GM19240 (cell line): Measurements from ENCODE around the gene WRAP53.

Experiments
- DNase-seq: peaks from one replicate; pipeline ENCODE4 v3.0.0; 2011; ENCODE audit warnings: low spot score; ENCODE audit not compliant: insufficient read length

The WRAP53 gene

DNA sequence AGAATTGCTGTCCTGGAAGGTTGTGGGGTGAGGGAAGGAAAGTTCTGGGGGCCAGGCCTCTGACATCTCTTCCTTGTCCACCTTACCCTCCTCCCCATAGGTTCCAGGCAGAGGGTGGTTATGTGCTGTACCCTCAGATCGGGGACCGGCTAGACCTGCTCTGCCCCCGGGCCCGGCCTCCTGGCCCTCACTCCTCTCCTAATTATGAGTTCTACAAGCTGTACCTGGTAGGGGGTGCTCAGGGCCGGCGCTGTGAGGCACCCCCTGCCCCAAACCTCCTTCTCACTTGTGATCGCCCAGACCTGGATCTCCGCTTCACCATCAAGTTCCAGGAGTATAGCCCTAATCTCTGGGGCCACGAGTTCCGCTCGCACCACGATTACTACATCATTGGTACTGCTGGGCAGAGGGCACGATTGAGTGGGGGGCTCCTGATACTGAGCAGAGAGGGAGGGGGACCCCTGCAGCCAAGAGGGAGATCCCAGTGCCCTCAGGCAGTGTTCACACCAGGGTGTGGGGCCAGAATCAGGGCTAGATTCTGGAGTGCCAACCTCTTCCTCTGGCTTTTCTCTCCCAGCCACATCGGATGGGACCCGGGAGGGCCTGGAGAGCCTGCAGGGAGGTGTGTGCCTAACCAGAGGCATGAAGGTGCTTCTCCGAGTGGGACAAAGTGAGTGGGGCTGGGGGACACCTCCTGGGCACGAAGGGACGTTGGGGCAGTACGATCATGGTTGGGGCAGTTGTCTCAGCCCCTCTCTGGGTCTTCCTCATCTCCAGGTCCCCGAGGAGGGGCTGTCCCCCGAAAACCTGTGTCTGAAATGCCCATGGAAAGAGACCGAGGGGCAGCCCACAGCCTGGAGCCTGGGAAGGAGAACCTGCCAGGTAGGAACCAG, 19.8 kb downstream of the WRAP53 start:
- DNase-seq: no peak

GRCh38 chr17:7709031-7709430, 20.8 kb downstream of the WRAP53 start:
- no peak for DNase-seq

DNA sequence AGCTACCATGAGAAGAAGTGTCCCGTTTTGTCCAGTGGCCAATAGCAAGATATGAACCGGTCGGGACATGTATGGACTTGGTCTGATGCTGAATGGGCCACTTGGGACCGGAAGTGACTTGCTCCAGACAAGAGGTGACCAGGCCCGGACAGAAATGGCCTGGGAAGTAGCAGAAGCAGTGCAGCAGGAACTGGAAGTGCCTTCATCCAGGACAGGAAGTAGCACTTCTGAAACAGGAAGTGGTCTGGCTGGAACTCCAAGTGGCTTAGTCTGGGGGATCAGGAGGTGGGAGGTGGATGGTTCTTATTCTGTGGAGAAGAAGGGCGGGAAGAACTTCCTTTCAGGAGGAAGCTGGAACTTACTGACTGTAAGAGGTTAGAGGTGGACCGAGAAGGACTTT, 22.0 kb downstream of the WRAP53 start:
- no peak for DNase-seq

GRCh38 chr17:7711051-7711755, 22.9 kb downstream of the WRAP53 start:
- no peak for DNase-seq

DNA sequence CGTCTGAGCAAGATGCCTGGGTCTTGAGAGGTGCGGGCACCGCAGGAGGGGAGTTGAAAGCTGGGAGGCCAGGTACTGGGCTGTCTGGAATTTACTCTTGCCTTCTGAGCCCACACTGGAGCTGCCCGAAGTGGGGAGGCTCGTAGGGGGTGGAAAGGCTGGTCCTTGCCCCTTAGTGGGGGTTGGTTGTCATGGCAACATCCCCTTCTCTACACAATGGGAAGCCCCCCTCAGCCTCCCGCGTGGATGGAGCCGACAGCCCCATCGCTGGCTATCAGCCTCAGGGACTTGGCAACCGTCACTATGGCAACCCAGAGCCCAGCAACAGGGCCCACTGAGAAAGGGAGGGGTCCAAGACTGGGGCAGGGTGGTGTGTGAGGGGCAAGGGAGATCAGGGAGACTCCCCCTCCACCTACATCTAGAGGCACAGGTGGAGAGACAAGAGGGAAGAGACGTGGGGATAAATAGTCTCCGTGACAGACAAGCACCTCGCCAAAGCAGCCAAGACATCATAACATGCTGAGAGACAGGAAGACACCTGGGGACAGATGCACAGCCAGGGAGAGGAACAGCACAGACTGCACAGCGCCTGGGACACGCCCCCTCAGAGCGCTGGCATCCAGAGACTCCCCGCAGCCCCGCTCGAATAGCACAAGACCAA, 24.0 kb downstream of the WRAP53 start:
- no peak for DNase-seq

GRCh38 chr17:7713782-7714181, 25.5 kb downstream of the WRAP53 start:
- no peak for DNase-seq

- DNase-seq: no peak
Observed at GRCh38 chr17:7714721-7715594, 26.7 kb downstream of the WRAP53 start.

- no peak for DNase-seq
Observed at GRCh38 chr17:7715936-7716886, 27.9 kb downstream of the WRAP53 start.

DNA sequence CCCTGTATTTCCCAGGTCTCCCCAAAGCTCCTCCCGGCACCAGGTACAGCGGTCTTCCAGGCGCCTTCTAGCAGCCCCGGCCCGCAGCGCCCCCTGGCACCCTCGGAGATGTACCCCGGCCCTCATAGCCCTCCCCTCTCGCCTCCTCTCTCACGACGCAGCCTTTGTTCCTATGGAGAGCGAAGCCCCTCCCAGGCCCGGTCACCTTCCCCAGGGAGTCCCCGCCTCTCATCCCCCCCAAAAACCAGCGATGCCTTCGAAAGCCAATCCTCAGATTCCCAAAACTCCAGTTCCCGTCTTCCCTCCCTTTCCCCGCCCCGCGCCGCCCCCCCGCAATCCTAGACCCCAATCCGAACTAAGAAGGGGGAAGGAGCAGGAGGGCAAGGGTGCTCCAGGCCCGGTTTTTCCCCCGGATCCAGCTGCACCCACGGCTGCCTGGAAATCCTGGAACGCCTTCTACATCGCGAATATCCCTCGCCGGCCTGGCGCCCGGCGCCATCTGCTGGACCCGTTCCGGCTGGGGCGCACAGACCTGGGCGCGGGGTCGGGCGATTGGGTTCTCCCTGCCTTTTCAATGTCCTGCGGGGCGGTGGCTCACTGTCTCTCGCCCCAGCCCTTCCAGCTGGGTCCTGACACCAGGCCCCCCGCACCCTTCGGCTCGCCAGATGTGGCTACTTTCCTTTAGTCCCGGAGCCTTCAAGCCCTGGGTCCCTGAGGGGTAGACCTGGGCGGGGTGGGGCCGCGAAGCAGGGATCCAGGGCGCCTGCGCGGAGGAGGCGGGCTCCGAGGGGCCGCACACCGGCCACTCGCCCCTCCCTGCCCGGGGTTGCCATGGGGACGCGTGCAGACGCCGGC, 28.9 kb downstream of the WRAP53 start, which contains the start of gene DNAH2:
TSS of gene DNAH2 (plus strand) at position 844 of the 855 bp plus-strand sequence. CDS start 1,991 bp downstream, outside the sequence.
- no peak for DNase-seq

DNA sequence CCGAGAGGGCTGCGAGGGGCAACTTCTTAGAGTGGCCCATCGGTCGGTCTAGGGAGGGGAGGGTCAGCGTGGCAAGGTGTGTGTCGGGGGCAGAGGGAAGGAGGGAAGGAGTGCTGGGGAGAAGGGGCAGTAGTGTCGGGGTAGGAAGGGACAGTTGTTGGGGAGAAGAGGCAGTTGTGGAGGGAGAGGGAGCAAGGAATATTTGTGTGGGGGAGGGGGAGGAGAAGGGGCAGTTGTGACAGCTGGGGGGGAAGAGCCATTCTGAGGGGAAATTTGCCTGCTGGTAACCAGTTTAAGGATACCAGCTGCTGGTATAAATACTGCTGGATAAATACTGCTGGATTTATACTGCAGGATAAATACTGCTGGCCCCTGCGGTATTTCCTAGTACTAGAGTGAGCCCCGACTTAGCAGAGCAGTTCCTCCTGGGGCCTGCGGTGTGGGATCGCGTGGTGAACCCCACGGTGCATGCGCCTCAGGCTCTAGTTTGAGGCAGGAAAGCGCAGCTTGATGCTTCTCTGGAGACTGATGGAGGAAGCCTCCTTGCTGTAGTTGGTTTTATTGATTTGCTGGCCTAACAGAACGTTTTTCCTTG, 29.6 kb downstream of the WRAP53 start:
- DNase-seq: no peak

- DNase-seq: no peak
Observed at GRCh38 chr17:7719661-7720060, 31.4 kb downstream of the WRAP53 start.

DNA sequence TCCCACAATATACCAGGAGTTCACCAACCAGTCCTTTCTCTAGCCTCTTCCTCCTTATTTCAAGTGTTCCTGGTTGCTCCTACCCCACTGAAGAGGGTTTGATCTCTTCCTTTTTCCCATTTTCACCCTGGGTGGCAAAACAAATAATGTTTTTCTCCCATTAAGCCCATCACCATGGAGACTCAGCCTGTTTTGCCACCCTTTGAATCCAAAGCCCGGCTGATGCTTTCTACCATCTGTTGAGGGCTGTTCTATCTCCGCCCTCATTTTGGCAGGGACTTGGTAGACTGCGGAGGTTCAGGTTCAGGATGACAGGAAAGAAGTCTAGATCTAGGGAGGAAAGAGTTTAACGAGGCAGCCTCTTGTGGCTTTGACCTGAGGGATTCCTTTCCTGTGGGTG, 31.8 kb downstream of the WRAP53 start:
- no peak for DNase-seq

- DNase-seq: no peak
Observed at GRCh38 chr17:7721612-7722011, 33.3 kb downstream of the WRAP53 start.

DNA sequence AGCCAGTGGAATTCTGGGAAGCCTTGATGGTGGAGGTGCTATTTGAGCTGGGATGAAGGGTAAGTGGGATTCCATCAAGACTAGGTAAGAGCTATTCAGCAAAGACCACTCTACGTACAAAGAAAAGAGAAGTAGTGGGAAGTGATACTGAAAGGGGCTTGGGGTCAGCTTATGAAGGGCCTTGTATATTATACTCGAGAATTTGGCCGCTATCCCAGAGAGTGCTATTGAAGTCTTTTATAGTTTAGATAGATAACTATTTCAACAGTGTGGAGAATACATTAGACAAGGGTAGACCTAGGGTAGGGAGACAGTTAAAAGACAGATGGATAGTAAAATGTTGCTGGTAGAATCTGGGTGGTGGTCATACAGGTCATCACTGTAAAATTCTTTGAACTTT, 39.6 kb downstream of the WRAP53 start:
- DNase-seq: no peak

DNA sequence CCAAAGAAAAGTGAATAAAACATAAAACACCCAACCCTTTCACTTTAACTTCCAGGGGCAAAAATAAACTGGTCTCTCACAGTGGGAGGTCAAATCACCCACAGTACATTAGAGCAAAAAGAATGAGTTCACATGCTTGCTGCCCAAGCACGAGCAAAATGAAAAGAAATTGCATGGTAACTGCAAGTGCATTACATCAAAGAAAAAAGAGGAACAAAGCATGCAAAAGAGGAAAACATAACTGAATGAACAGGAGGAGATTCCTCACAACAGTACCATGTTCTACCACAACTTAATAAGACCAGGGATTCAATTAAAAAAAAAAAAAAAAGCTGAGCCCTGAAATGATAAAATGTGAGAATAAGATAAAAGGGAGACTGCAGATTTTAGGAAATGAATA, 41.5 kb downstream of the WRAP53 start:
- no peak for DNase-seq

DNA sequence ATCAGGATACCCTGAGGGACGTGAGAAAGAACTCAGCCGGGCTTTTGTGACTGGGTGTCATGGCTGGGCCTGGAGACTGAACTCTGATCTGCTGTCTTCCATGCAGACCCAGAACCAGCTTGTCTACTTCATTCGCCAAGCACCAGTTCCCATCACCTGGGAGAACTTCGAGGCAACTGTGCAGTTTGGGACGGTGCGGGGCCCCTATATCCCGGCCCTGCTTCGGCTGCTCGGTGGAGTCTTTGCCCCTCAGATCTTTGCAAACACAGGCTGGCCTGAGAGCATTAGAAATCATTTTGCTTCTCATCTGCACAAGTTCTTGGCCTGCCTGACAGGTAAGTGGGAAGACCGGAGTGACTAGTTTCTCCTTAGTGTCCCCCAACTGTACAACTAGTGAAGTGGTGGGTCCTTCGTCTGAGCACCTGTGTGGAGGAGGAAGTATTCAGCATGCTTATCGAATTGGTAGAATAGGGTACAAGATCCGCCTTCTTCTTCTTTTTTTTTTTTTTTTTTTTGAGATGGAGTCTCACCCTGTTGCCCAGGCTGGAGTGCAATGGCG, 44.8 kb downstream of the WRAP53 start:
- no peak for DNase-seq

DNA sequence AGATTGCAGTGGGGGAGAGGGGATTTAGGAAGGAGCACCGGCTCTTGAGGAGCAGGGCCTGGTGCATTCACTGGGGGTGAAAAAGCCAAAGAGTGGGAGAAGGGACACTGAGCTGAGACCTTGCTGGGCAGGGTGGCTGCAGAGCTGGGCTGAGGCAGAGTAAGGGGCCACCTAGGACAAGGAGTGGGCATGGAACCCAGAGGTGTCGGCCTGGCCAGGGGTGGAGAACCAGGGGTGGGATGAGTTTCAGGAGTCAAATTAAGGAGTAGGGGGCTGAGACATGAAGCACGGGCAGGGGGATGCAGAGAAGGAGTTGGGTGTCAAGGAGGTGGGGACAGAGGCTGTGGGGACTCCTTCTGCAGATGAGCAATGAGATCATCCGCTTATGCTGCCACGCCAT, 49.3 kb downstream of the WRAP53 start:
- no peak for DNase-seq

DNA sequence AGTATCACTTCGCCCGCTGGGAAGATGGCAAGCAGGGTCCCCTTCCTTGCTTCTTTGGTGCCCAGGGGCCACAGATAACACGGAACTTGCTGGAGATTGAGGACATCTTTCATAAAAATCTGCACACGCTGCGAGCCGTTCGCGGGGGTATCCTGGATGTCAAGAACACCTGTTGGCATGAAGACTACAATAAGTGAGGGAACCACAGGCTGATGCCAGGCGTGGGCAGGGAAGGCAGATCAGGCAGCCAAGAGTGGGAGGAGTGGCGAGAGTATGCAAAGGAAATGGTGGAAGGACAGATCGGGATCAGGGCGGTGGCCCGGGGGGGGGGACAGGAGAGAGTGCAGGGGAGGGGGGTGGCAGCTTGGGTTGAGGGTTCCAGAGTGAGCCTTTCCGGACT, 51.5 kb downstream of the WRAP53 start:
- no peak for DNase-seq
